ENCODE data around the gene PRRT3. TPM values are rescaled to one million over a fixed set of nuclear protein-coding genes. Genes with fewer than 3 reads are reported as not detected.
A peak's percentile ranks its signal among the peaks of the same experiment; 100 is the strongest.

PRRT3 gene
- polyA plus RNA-seq, 1 experiment = 4.0 TPM

GRCh38 chr3:9955067-9955502, 2.9 kb upstream of the PRRT3 start:
- ChIA-PET CTCF (interaction anchor here (0.5 to 1.8 kb wide), 2 partner anchors 9 kb away, joined by 4 to 7 read pairs; no protein-coding TSS in a partner anchor), POLR2A (interaction anchor here (0.5 kb wide), 1 partner anchor 98 kb away, joined by 10 read pairs; no protein-coding TSS in a partner anchor)
- H3K27me3 ChIP-seq (ENCODE audit: control insufficient read depth, insufficient read depth, low read length) = no peaks in the 10 kb centered on the region
- no peak for DNase-seq (ENCODE audit: low read depth)
- TF ChIP-seq, protein P1, sequence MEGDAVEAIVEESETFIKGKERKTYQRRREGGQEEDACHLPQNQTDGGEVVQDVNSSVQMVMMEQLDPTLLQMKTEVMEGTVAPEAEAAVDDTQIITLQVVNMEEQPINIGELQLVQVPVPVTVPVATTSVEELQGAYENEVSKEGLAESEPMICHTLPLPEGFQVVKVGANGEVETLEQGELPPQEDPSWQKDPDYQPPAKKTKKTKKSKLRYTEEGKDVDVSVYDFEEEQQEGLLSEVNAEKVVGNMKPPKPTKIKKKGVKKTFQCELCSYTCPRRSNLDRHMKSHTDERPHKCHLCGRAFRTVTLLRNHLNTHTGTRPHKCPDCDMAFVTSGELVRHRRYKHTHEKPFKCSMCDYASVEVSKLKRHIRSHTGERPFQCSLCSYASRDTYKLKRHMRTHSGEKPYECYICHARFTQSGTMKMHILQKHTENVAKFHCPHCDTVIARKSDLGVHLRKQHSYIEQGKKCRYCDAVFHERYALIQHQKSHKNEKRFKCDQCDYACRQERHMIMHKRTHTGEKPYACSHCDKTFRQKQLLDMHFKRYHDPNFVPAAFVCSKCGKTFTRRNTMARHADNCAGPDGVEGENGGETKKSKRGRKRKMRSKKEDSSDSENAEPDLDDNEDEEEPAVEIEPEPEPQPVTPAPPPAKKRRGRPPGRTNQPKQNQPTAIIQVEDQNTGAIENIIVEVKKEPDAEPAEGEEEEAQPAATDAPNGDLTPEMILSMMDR (IDR thresholded peaks at IDR 0.05; ENCODE audit: insufficient read depth, low read depth, low read length) = no peak
- H3K4me3 ChIP-seq (ENCODE audit: low read depth, low read length) = no peak overlapping the region
- H3K36me3 ChIP-seq (ENCODE audit: control insufficient read depth, insufficient read depth, low read length) = no peaks in the 10 kb centered on the region

- ChIA-PET CTCF (interaction anchor here (0.6 to 1.2 kb wide), 2 partner anchors 17 to 260 kb away, joined by 3 read pairs; no protein-coding TSS in a partner anchor), POLR2A (no interaction called here)
- TF ChIP-seq, protein P1 (IDR thresholded peaks at IDR 0.05; ENCODE audit: insufficient read depth, low read depth, low read length) = no peak
- Histone ChIP-seq H3K36me3 (ENCODE audit: control insufficient read depth, insufficient read depth, low read length) (peaks cover 3% of the 10 kb centered on the region), H3K27me3 (ENCODE audit: control insufficient read depth, insufficient read depth, low read length) (no peaks in the 10 kb centered on the region), H3K4me3 (ENCODE audit: low read depth, low read length) (peak overlapping the region; percentile 58)
- DNase-seq (ENCODE audit: low read depth) = no peak
Measured at GRCh38 chr3:9951598-9951961, 628 bp downstream of the PRRT3 start.

DNA sequence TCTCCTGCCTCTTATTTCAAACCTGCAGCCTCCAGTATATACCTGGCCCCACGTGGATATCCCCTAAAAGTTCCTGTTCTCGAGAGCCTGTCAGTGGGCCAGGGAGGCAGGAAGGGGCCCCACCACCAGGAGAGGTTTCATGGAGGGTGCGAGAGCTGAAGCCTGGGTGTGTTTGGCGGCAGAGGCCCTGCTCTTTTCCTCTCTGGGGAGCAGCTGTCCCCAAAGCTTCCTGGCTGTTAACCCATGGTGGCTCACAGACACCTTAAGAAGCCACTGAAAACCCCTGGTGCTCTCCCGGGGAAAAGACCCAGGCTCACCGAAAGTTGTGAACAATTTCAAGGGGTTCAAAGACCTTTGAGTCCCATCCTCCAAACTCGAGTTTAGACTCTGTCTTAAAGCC, 1.1 kb downstream of the PRRT3 start:
- POLR2A ChIA-PET = no interaction called here
- no peak overlapping the region for H3K4me3 ChIP-seq (ENCODE audit: low read depth, low read length)
- no peak for DNase-seq (ENCODE audit: low read depth)
- no peaks in the 10 kb centered on the region for H3K27me3 ChIP-seq (ENCODE audit: control insufficient read depth, insufficient read depth, low read length)
- H3K36me3 ChIP-seq (ENCODE audit: control insufficient read depth, insufficient read depth, low read length) = peaks cover 3% of the 10 kb centered on the region
- TF ChIP-seq, protein P1 (IDR thresholded peaks at IDR 0.05; ENCODE audit: insufficient read depth, low read depth, low read length) = no peak
- CTCF ChIA-PET = interaction anchor here (1.2 kb wide), 1 partner anchor 16 kb away, joined by 3 read pairs; no protein-coding TSS in a partner anchor

DNA sequence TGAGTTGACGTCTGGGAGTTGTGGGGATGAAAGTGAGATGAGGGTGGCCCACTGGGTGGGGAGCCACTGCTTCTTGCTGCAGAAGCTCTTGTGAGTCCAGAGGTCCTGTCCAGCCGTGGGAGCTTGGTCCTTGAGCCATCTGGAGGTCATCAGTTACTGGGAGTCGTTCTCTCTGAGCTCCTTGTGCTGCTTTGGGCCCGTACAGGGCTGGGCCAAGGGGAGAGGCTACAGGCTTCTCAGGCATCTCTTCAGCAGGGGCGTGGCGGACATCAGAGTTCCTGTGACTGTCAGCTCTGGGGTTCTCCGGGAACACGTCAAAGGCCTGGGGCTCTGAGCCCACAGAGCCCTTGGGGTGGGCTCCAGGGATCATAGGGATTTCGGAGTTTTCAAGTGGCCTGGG, 2.6 kb downstream of the PRRT3 start:
- Histone ChIP-seq H3K4me3 (ENCODE audit: low read depth, low read length) (no peak overlapping the region), H3K36me3 (ENCODE audit: control insufficient read depth, insufficient read depth, low read length) (peaks cover 3% of the 10 kb centered on the region), H3K27me3 (ENCODE audit: control insufficient read depth, insufficient read depth, low read length) (no peaks in the 10 kb centered on the region)
- ChIA-PET CTCF (interaction anchor here (0.6 to 1.0 kb wide), 2 partner anchors 17 to 34 kb away, joined by 3 to 4 read pairs; no protein-coding TSS in a partner anchor), POLR2A (no interaction called here)
- TF ChIP-seq, protein P1 (IDR thresholded peaks at IDR 0.05; ENCODE audit: insufficient read depth, low read depth, low read length) = no peak
- no peak for DNase-seq (ENCODE audit: low read depth)

- no peaks in the 10 kb centered on the region for H3K27me3 ChIP-seq (ENCODE audit: control insufficient read depth, insufficient read depth, low read length)
- ChIA-PET POLR2A (no interaction called here), CTCF (interaction anchor here (1.0 kb wide), 1 partner anchor 16 kb away, joined by 4 read pairs; no protein-coding TSS in a partner anchor)
- peaks cover 4% of the 10 kb centered on the region for H3K36me3 ChIP-seq (ENCODE audit: control insufficient read depth, insufficient read depth, low read length)
- DNase-seq (ENCODE audit: low read depth) = no peak
- H3K4me3 ChIP-seq (ENCODE audit: low read depth, low read length) = no peak overlapping the region
- TF ChIP-seq, protein P1 (IDR thresholded peaks at IDR 0.05; ENCODE audit: insufficient read depth, low read depth, low read length) = no peak
Measured at GRCh38 chr3:9949115-9949514, 3.1 kb downstream of the PRRT3 start.
